Body of pancreas (tissue), 4 donors: Measurements from ENCODE around the gene GOLGA6L7. TPM values are rescaled to one million over a fixed set of nuclear protein-coding genes. Genes with fewer than 3 reads are reported as not detected.

ENCODE experiments used
- ATAC-seq: fragments of 150-250 bp; one replicate; pipeline ENCODE4 v1.9.1; 2016
- DNase-seq, 4 donors: peaks; one replicate each; pipeline ENCODE4 v3.0.0-alpha.2; 2019
- H3K27ac ChIP-seq, 4 donors: fragments of 200-600 bp; sonication (generic); 1 replicate in 3 of 4; 2 replicates in 1 of 4; pipeline versions ENCODE4 v1.5.1 to v1.6.1; 2016 to 2019; ENCODE audit warnings: mild to moderate bottlenecking in 1 of 4, mixed read lengths in 1 of 4, moderate library complexity in 1 of 4
- H3K27me3 ChIP-seq, 2 donors: fragments of 200-600 bp; sonication (generic); one replicate each; pipeline ENCODE4 v1.6.0; 2016; ENCODE audit warnings: mild to moderate bottlenecking in 1 of 2
- H3K36me3 ChIP-seq, 2 donors: fragments of 200-600 bp; sonication (generic); replicated peaks in 1 of 2; 2 replicates each; pipeline ENCODE4 v1.5.1; 2016; ENCODE audit warnings: low read depth in 2 of 2; ENCODE audit not compliant: insufficient read depth in 1 of 2
- H3K4me1 ChIP-seq: fragments of 200-600 bp; sonication (generic); one replicate; pipeline ENCODE4 v1.6.0; 2016
- H3K4me3 ChIP-seq, 2 donors: fragments of 200-600 bp; sonication (generic); 1 replicate in 1 of 2; 2 replicates in 1 of 2; pipeline ENCODE4 v1.5.1; 2016 to 2019
- H3K9me3 ChIP-seq, 3 donors: fragments of 200-600 bp; sonication (generic); 1 replicate in 2 of 3; 2 replicates in 1 of 3; pipeline ENCODE4 v1.5.1; 2016
- POLR2A ChIP-seq, 3 donors: fragments of 450-650 bp; IDR thresholded peaks; one replicate each; pipeline ENCODE4 v1.6.1; 2016; ENCODE audit warnings: antibody characterized with exemption in 3 of 3, mild to moderate bottlenecking in 2 of 3
- WGBS, 2 donors: methylation state at CpG; one replicate each; pipeline ENCODE4 v1.1.5; 2017; 5-methylcytosine and 5-hydroxymethylcytosine counted together
- intact Hi-C: fragments of 100-400 bp; cut with DNase I; formaldehyde crosslinking; loops from one replicate; pipeline ENCODE4 v1.15.1; 2023
- total RNA-seq, 2 donors: library from RNA; depleted of rRNA; stranded (reverse); fragments of >200 nt; gene quantifications; one replicate each; pipeline ENCODE4 v1.1.0, GENCODE V29; 2016
- TF ChIP-seq, protein P1 (sequence below), 7 experiments: fragments of 450-650 bp in 4 of 7; fragments of 200-600 bp in 3 of 7; sonication (generic) in 3 of 7; IDR thresholded peaks; one replicate each; pipeline ENCODE4 v1.5.1; 2016 to 2019; ENCODE audit warnings: antibody characterized with exemption in 7 of 7

The GOLGA6L7 gene
- total RNA-seq, 2 donors from 2014 or later: not detected

DNA sequence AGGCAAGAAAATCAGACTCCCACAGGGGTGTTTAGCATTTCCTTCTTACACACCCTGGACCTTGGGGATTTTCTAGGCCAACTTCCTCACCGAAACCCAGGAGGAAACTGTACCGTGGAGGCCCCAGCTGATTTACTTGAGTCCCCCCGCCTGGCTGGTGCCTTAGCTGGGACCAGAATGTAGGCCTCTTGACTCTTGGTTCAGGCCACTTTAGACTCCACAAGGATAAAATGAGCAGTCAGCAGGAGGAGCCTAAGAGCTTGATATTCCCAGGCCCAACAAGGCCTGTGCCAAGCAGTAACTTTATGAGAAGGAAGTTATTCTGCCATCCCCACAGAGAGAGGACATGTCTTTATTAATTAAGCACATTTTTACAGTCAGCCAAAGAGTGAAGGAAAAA is 32.7 kb upstream of the GOLGA6L7 start:
- Histone ChIP-seq H3K27ac (peak overlapping the region in 3 of 4 donors; percentile 34 to 60 (median 48)), H3K4me3 (no peak overlapping the region), H3K36me3 (no peaks in the 10 kb centered on the region), H3K27me3 (no peaks in the 10 kb centered on the region), H3K4me1 (peaks cover 22% of the 10 kb centered on the region), H3K9me3 (no peaks in the 10 kb centered on the region)
- ATAC-seq: peak; percentile 45
- WGBS, 2 donors: 56% methylated on average over 3 of the region's 3 CpGs
- intact Hi-C loops: no loop called here
- TF ChIP-seq, protein P1, sequence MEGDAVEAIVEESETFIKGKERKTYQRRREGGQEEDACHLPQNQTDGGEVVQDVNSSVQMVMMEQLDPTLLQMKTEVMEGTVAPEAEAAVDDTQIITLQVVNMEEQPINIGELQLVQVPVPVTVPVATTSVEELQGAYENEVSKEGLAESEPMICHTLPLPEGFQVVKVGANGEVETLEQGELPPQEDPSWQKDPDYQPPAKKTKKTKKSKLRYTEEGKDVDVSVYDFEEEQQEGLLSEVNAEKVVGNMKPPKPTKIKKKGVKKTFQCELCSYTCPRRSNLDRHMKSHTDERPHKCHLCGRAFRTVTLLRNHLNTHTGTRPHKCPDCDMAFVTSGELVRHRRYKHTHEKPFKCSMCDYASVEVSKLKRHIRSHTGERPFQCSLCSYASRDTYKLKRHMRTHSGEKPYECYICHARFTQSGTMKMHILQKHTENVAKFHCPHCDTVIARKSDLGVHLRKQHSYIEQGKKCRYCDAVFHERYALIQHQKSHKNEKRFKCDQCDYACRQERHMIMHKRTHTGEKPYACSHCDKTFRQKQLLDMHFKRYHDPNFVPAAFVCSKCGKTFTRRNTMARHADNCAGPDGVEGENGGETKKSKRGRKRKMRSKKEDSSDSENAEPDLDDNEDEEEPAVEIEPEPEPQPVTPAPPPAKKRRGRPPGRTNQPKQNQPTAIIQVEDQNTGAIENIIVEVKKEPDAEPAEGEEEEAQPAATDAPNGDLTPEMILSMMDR (IDR thresholded peaks at IDR 0.05): peak in 1 of 7 experiments; percentile 24
- TF ChIP-seq POLR2A (IDR thresholded peaks at IDR 0.05): no peak
- no peak for DNase-seq

DNA sequence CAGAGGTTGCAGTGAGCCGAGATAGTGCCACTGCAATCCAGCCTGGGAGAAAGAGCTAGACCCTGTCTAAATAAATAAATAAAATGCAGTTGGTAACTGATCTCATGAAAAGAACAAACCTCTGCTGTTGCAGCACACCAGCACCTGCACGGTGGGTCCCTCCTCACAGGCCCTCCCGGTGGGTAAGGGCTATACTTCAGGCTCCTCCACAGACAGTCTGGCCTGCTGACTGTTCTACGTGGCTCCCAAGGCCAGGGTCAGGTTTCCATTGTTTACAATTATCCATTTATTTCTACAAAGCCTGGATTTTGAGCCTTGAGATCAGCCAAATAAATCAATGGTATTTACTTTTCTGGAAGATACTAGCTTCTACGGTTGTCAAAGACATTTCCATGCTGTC is 32.2 kb upstream of the GOLGA6L7 start:
- H3K9me3 ChIP-seq: no peaks in the 10 kb centered on the region
- TF ChIP-seq, protein P1 (IDR thresholded peaks at IDR 0.05): no peak
- no peak for TF ChIP-seq POLR2A (IDR thresholded peaks at IDR 0.05)
- H3K36me3 ChIP-seq: no peaks in the 10 kb centered on the region
- 44 to 62% methylated on average over 5 of the region's 5 CpGs for WGBS, 2 donors
- no peak overlapping the region for H3K4me3 ChIP-seq
- H3K27me3 ChIP-seq: no peaks in the 10 kb centered on the region
- no peak for DNase-seq
- intact Hi-C loops: no loop called here
- no peak for ATAC-seq
- H3K27ac ChIP-seq: peak overlapping the region in 3 of 4 donors; percentile 34 to 60 (median 48)
- peaks cover 21% of the 10 kb centered on the region for H3K4me1 ChIP-seq

DNA sequence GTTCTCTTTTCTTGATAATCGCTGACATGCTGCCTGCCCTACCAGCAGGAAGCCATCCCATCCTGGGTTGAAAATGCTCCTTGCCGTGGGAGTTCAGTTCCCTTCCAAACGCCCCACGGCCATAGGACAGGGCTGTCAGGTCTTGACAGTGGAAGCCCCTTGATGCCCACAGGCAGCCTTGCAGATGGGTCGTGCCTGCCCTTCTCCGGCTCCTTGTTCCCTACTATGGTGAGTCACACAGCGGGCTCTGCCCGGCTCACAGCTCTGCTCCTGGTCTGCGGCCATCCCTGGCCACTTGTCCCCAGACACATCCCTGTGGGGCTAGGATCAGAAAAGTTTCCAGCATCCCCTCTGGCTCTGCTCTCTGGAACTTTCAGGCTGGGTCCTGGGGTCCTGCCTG is 31.1 kb upstream of the GOLGA6L7 start:
- WGBS, 2 donors: 92 to 100% methylated on average over 2 to 9 of the region's 9 CpGs
- Histone ChIP-seq H3K27me3 (no peaks in the 10 kb centered on the region), H3K27ac (no peak overlapping the region), H3K36me3 (no peaks in the 10 kb centered on the region), H3K4me3 (no peak overlapping the region), H3K9me3 (no peaks in the 10 kb centered on the region), H3K4me1 (peaks cover 15% of the 10 kb centered on the region)
- no peak for DNase-seq
- no peak for ATAC-seq
- intact Hi-C loops: no loop called here
- TF ChIP-seq POLR2A (IDR thresholded peaks at IDR 0.05): no peak
- TF ChIP-seq, protein P1 (IDR thresholded peaks at IDR 0.05): no peak

DNA sequence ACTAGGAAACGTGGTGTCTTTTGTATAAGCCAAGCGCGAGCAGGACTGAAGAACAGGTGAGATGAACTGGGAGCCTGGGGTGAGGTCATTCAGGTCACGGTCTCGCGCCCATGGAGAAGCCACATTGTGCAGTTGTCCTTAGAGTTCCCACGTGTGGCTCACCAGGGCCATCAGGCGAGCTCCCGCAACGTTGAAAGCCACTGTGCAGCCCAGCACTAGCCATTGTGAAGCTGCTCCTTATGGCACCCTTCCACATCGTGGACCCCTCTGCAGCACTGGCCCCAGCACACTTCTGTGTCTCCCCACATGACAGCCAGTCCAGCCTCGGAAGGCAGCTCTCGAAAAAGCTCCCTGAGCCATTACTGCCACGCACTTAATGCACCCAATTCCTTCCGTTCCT is 29.8 kb upstream of the GOLGA6L7 start:
- WGBS, 2 donors: 85 to 86% methylated on average over 15 of the region's 15 CpGs
- TF ChIP-seq, protein P1 (IDR thresholded peaks at IDR 0.05): no peak
- TF ChIP-seq POLR2A (IDR thresholded peaks at IDR 0.05): no peak
- H3K27me3 ChIP-seq: no peaks in the 10 kb centered on the region
- no peak overlapping the region for H3K4me3 ChIP-seq
- H3K27ac ChIP-seq: no peak overlapping the region
- no peaks in the 10 kb centered on the region for H3K9me3 ChIP-seq
- no peak for ATAC-seq
- H3K4me1 ChIP-seq: peaks cover 29% of the 10 kb centered on the region
- intact Hi-C loops: no loop called here
- no peaks in the 10 kb centered on the region for H3K36me3 ChIP-seq
- DNase-seq: no peak

DNA sequence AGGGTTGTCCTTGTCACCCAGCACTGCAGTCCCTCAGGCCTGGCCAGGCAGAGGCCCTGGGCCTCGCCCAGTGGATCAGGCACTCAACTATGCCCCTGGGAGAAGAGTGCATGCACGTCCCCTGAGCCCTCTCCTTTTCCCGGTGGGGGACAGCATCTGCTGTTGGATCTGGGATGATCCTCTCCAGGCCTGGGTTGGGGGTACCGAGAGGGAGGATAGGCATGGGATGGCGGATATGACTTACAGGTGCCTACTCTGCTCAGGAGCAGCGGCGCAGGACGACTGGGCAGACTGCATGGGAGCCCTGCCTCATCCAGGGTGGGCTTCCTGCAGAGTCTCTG is 28.4 kb upstream of the GOLGA6L7 start:
- DNase-seq (no peak), ATAC-seq (no peak)
- 85 to 100% methylated on average over 1 to 7 of the region's 8 CpGs for WGBS, 2 donors
- no peaks in the 10 kb centered on the region for H3K36me3 ChIP-seq
- TF ChIP-seq, protein P1 (IDR thresholded peaks at IDR 0.05): no peak
- TF ChIP-seq POLR2A (IDR thresholded peaks at IDR 0.05): no peak
- H3K4me3 ChIP-seq: no peak overlapping the region
- no peaks in the 10 kb centered on the region for H3K27me3 ChIP-seq
- intact Hi-C loops: no loop called here
- H3K27ac ChIP-seq: no peak overlapping the region
- peaks cover 37% of the 10 kb centered on the region for H3K4me1 ChIP-seq
- no peaks in the 10 kb centered on the region for H3K9me3 ChIP-seq
